HL-60 (cell line): ENCODE results near the gene RTTN.

Source experiments
- DNase-seq, 2 experiments: peaks; one replicate each; pipeline ENCODE4 v3.0.0-alpha.2; 2010 to 2020; ENCODE audit warnings: low read depth in 1 of 2, low spot score in 1 of 2
- H3K27ac ChIP-seq: fragments of 250-450 bp; sonication (Bioruptor Pico); replicated peaks from 2 replicates; pipeline ENCODE4 v1.5.1; 2020; ENCODE audit warnings: mild to moderate bottlenecking, moderate library complexity
- H3K27me3 ChIP-seq: fragments of 250-450 bp; sonication (Bioruptor Pico); 2 replicates; pipeline ENCODE4 v1.5.1; 2021; ENCODE audit warnings: mild to moderate bottlenecking, moderate library complexity; ENCODE audit not compliant: insufficient read depth, poor library complexity, severe bottlenecking
- H3K4me3 ChIP-seq: replicated peaks from 2 replicates; pipeline ENCODE4 v1.5.1; 2011; ENCODE audit warnings: mild to moderate bottlenecking, control low read depth, low read length; ENCODE audit not compliant: insufficient read depth
- GABPA ChIP-seq: IDR thresholded peaks from 2 replicates; pipeline ENCODE4 v1.6.1; 2012; ENCODE audit warnings: low read depth
- POLR2AphosphoS5 ChIP-seq: IDR thresholded peaks from 2 replicates; pipeline ENCODE4 v1.6.1; 2012; ENCODE audit warnings: low read depth
- REST ChIP-seq: IDR thresholded peaks from 2 replicates; pipeline ENCODE4 v1.6.1; 2012; ENCODE audit warnings: low read depth; ENCODE audit not compliant: insufficient replicate concordance
- SPI1 ChIP-seq: IDR thresholded peaks from 2 replicates; pipeline ENCODE4 v1.6.1; 2012; ENCODE audit warnings: low read depth, mild to moderate bottlenecking, borderline replicate concordance
- TF ChIP-seq, protein P1 (sequence below): IDR thresholded peaks from one replicate; pipeline ENCODE4 v1.5.1; 2011; ENCODE audit warnings: low read length, control low read depth, inconsistent platforms; ENCODE audit not compliant: insufficient read depth

The RTTN gene

GRCh38 chr18:70127359-70127758 lies 78.1 kb downstream of the RTTN start:
- Histone ChIP-seq H3K4me3 (no peak overlapping the region), H3K27me3 (no peaks in the 10 kb centered on the region), H3K27ac (no peak overlapping the region)
- TF ChIP-seq, protein P1, sequence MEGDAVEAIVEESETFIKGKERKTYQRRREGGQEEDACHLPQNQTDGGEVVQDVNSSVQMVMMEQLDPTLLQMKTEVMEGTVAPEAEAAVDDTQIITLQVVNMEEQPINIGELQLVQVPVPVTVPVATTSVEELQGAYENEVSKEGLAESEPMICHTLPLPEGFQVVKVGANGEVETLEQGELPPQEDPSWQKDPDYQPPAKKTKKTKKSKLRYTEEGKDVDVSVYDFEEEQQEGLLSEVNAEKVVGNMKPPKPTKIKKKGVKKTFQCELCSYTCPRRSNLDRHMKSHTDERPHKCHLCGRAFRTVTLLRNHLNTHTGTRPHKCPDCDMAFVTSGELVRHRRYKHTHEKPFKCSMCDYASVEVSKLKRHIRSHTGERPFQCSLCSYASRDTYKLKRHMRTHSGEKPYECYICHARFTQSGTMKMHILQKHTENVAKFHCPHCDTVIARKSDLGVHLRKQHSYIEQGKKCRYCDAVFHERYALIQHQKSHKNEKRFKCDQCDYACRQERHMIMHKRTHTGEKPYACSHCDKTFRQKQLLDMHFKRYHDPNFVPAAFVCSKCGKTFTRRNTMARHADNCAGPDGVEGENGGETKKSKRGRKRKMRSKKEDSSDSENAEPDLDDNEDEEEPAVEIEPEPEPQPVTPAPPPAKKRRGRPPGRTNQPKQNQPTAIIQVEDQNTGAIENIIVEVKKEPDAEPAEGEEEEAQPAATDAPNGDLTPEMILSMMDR, result no peak
- TF ChIP-seq POLR2AphosphoS5 (no peak), GABPA (no peak), SPI1 (no peak), REST (no peak)
- no peak for DNase-seq

- Histone ChIP-seq H3K4me3 (no peak overlapping the region), H3K27me3 (no peaks in the 10 kb centered on the region), H3K27ac (no peak overlapping the region)
- TF ChIP-seq SPI1, result no peak
- TF ChIP-seq, protein P1, result no peak
- TF ChIP-seq REST, result no peak
- no peak for TF ChIP-seq POLR2AphosphoS5
- TF ChIP-seq GABPA, result no peak
- no peak for DNase-seq
These were observed 78.7 kb downstream of the RTTN start for GRCh38 chr18:70126832-70127231.

DNA sequence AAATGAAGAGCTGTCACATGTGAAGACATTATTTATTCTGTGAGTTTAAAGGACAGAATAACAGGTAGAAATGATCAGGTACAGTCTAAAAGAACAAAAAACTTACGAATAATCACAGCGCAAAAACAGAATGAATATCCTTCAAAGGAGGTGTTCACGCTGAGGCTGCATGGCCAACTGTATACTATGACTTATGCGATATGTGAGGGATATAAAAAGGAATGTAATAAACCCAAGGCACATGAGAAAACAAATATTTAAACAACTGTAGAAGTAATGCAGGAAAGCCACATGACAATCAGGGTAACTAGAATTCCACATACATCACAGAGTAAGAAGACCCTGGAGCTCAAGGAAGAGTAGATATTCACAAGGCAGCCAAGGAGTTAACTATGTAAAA lies 81.3 kb downstream of the RTTN start:
- Histone ChIP-seq H3K27ac (no peak overlapping the region), H3K4me3 (no peak overlapping the region), H3K27me3 (no peaks in the 10 kb centered on the region)
- DNase-seq, result no peak
- TF ChIP-seq, protein P1, result no peak
- TF ChIP-seq GABPA, result no peak
- no peak for TF ChIP-seq SPI1
- no peak for TF ChIP-seq REST
- TF ChIP-seq POLR2AphosphoS5, result no peak
